ENCODE data around the gene TEX44. TPM values are rescaled to one million over a fixed set of nuclear protein-coding genes. Genes with fewer than 3 reads are reported as not detected.

TEX44 gene
- total RNA-seq, 2 donors from 2014 or later, result not detected

GRCh38 chr2:231612456-231613330, 20.0 kb downstream of the TEX44 start:
- peak overlapping the region; percentile 69 to 92 for H3K9ac ChIP-seq (ENCODE audit: low read depth in 2 of 2, low read length in 2 of 2)
- TF ChIP-seq CTCF (IDR thresholded peaks at IDR 0.05), result peak; percentile 96
- peak overlapping the region; percentile 32 for H3K4me3 ChIP-seq
- peak overlapping the region; percentile 94 for H3K27ac ChIP-seq
- intact Hi-C loops (cut with DNase I), result loop anchor here (2.0 kb wide), 2 partner anchors 62 to 102 kb away; no protein-coding TSS in a partner anchor
- no peaks in the 10 kb centered on the region for H3K9me3 ChIP-seq
- DNase-seq, result peak; percentile 97
- no peaks in the 10 kb centered on the region for H3K27me3 ChIP-seq
- H3K4me1 ChIP-seq, result peaks cover 33% of the 10 kb centered on the region
- no peaks in the 10 kb centered on the region for H3K36me3 ChIP-seq

- TF ChIP-seq CTCF (IDR thresholded peaks at IDR 0.05), result no peak
- H3K4me3 ChIP-seq, result peak overlapping the region; percentile 32
- peak overlapping the region; percentile 81 to 92 for H3K9ac ChIP-seq (ENCODE audit: low read depth in 2 of 2, low read length in 2 of 2)
- H3K9me3 ChIP-seq, result no peaks in the 10 kb centered on the region
- peak overlapping the region; percentile 94 for H3K27ac ChIP-seq
- intact Hi-C loops (cut with DNase I), result loop anchor here (2.0 kb wide), 2 partner anchors 62 to 102 kb away; no protein-coding TSS in a partner anchor
- no peak for DNase-seq
- no peaks in the 10 kb centered on the region for H3K36me3 ChIP-seq
- no peaks in the 10 kb centered on the region for H3K27me3 ChIP-seq
- H3K4me1 ChIP-seq, result peaks cover 33% of the 10 kb centered on the region
Observed at GRCh38 chr2:231613331-231613662, 20.6 kb downstream of the TEX44 start.

GRCh38 chr2:231613663-231614558, 21.2 kb downstream of the TEX44 start:
- H3K9me3 ChIP-seq, result no peaks in the 10 kb centered on the region
- H3K4me3 ChIP-seq, result peak overlapping the region; percentile 32
- DNase-seq, result peak; percentile 89
- no peaks in the 10 kb centered on the region for H3K27me3 ChIP-seq
- peak overlapping the region; percentile 81 to 92 for H3K9ac ChIP-seq (ENCODE audit: low read depth in 2 of 2, low read length in 2 of 2)
- H3K27ac ChIP-seq, result peak overlapping the region; percentile 94
- intact Hi-C loops (cut with DNase I), result loop anchor here (2.0 kb wide), 2 partner anchors 61 to 101 kb away; no protein-coding TSS in a partner anchor
- peaks cover 33% of the 10 kb centered on the region for H3K4me1 ChIP-seq
- no peaks in the 10 kb centered on the region for H3K36me3 ChIP-seq
- TF ChIP-seq CTCF (IDR thresholded peaks at IDR 0.05), result no peak

GRCh38 chr2:231614559-231615057, 21.9 kb downstream of the TEX44 start:
- no peak for DNase-seq
- H3K27me3 ChIP-seq, result no peaks in the 10 kb centered on the region
- H3K9ac ChIP-seq (ENCODE audit: low read depth in 2 of 2, low read length in 2 of 2), result peak overlapping the region; percentile 45 to 92
- H3K4me3 ChIP-seq, result peak overlapping the region; percentile 32
- no peaks in the 10 kb centered on the region for H3K9me3 ChIP-seq
- no peaks in the 10 kb centered on the region for H3K36me3 ChIP-seq
- peak overlapping the region; percentile 94 for H3K27ac ChIP-seq
- TF ChIP-seq CTCF (IDR thresholded peaks at IDR 0.05), result no peak
- intact Hi-C loops (cut with DNase I), result no loop called here
- peaks cover 33% of the 10 kb centered on the region for H3K4me1 ChIP-seq

- Histone ChIP-seq H3K4me1 (peaks cover 33% of the 10 kb centered on the region), H3K4me3 (peak overlapping the region; percentile 32), H3K9me3 (no peaks in the 10 kb centered on the region), H3K27ac (peak overlapping the region; percentile 94), H3K36me3 (no peaks in the 10 kb centered on the region), H3K9ac (ENCODE audit: low read depth in 2 of 2, low read length in 2 of 2) (peak overlapping the region; percentile 45 to 92), H3K27me3 (no peaks in the 10 kb centered on the region)
- TF ChIP-seq CTCF (IDR thresholded peaks at IDR 0.05), result no peak
- intact Hi-C loops (cut with DNase I), result no loop called here
- DNase-seq, result peak; percentile 38
Observed at GRCh38 chr2:231615058-231615671, 22.5 kb downstream of the TEX44 start.

Data from colonic mucosa (tissue), 4 donors.